Measurements from ENCODE around the gene GPR141. TPM values are rescaled to one million over a fixed set of nuclear protein-coding genes. Genes with fewer than 3 reads are reported as not detected.

GPR141 gene
- total RNA-seq, 1 donor from 2014 or later: 1.7 TPM

GRCh38 chr7:37732888-37733287, 49.3 kb downstream of the GPR141 start:
- no peak for DNase-seq

- DNase-seq: no peak
Observed at GRCh38 chr7:37735196-37735595, 51.6 kb downstream of the GPR141 start.

- peak; percentile 35 for DNase-seq
Observed at GRCh38 chr7:37738321-37738720, 54.8 kb downstream of the GPR141 start.

GRCh38 chr7:37740398-37740797, 56.8 kb downstream of the GPR141 start:
- no peak for DNase-seq

GRCh38 chr7:37741776-37742175, 58.2 kb downstream of the GPR141 start:
- DNase-seq: no peak

GRCh38 chr7:37751096-37751495, 67.5 kb downstream of the GPR141 start:
- DNase-seq: no peak

GRCh38 chr7:37753398-37754050, 70.0 kb downstream of the GPR141 start:
- no peak for DNase-seq

- DNase-seq: no peak
Observed at GRCh38 chr7:37756797-37757551, 73.4 kb downstream of the GPR141 start.

- DNase-seq: no peak
Observed at GRCh38 chr7:37757563-37757962, 74.0 kb downstream of the GPR141 start.

- peak; percentile 14 for DNase-seq
Observed at GRCh38 chr7:37758501-37759045, 75.0 kb downstream of the GPR141 start.

GRCh38 chr7:37759526-37759925, 76.0 kb downstream of the GPR141 start:
- peak; percentile 96 for DNase-seq

GRCh38 chr7:37765421-37765829, 81.9 kb downstream of the GPR141 start:
- no peak for DNase-seq

- no peak for DNase-seq
Observed at GRCh38 chr7:37765872-37766525, 82.4 kb downstream of the GPR141 start.

GRCh38 chr7:37768611-37769010, 85.0 kb downstream of the GPR141 start:
- no peak for DNase-seq

GRCh38 chr7:37769291-37769690, 85.7 kb downstream of the GPR141 start:
- no peak for DNase-seq

- DNase-seq: no peak
Observed at GRCh38 chr7:37769726-37770125, 86.2 kb downstream of the GPR141 start.

- no peak for DNase-seq
Observed at GRCh38 chr7:37770838-37771237, 87.3 kb downstream of the GPR141 start.

- no peak for DNase-seq
Observed at GRCh38 chr7:37771342-37771741, 87.8 kb downstream of the GPR141 start.

- no peak for DNase-seq
Observed at GRCh38 chr7:37771801-37772200, 88.2 kb downstream of the GPR141 start.

- DNase-seq: no peak
Observed at GRCh38 chr7:37775921-37776320, 92.4 kb downstream of the GPR141 start.

GRCh38 chr7:37781156-37781555, 97.6 kb downstream of the GPR141 start:
- DNase-seq: no peak

GRCh38 chr7:37782166-37782565, 98.6 kb downstream of the GPR141 start:
- DNase-seq: no peak

GRCh38 chr7:37784015-37784414, 100.4 kb downstream of the GPR141 start:
- no peak for DNase-seq
